HepG2 (cell line): ENCODE measurements around the gene TMEM134. TPM values are rescaled to one million over a fixed set of nuclear protein-coding genes. Genes with fewer than 3 reads are reported as not detected.
A peak's percentile ranks its signal among the peaks of the same experiment; 100 is the strongest.

Source experiments
- CBFB ChIP-seq: sonication (generic); formaldehyde crosslinking; IDR thresholded peaks from 2 replicates; pipeline ENCODE4 v1.4.0; 2020; ENCODE audit warnings: missing genetic modification reagents
- CBX1 ChIP-seq: IDR thresholded peaks from one replicate; pipeline ENCODE4 v1.6.1; 2016; ENCODE audit warnings: antibody characterized with exemption, low read depth
- CREM ChIP-seq, 2 experiments: sonication (generic) in 1 of 2; formaldehyde crosslinking in 1 of 2; IDR thresholded peaks; 2 replicates each; pipeline versions ENCODE4 v1.4.0 to v1.6.1; 2016 to 2020; ENCODE audit warnings: antibody characterized with exemption in 1 of 2, mild to moderate bottlenecking in 1 of 2, missing genetic modification reagents in 1 of 2
- EEA1 ChIP-seq: sonication (generic); formaldehyde crosslinking; IDR thresholded peaks from 2 replicates; pipeline ENCODE4 v1.5.1; 2020; ENCODE audit warnings: mild to moderate bottlenecking, missing genetic modification reagents, borderline replicate concordance
- FOXC1 ChIP-seq: sonication (generic); formaldehyde crosslinking; IDR thresholded peaks from 2 replicates; pipeline ENCODE4 v1.8.0; 2022; ENCODE audit warnings: mild to moderate bottlenecking, missing genetic modification reagents, borderline replicate concordance
- FOXO1 ChIP-seq: sonication (generic); formaldehyde crosslinking; IDR thresholded peaks from 2 replicates; pipeline ENCODE4 v1.4.0; 2020; ENCODE audit warnings: missing genetic modification reagents
- KAT2B ChIP-seq: fragments of 150-350 bp; IDR thresholded peaks from 2 replicates; pipeline ENCODE4 v1.6.1; 2014; ENCODE audit warnings: low read depth, low read length, borderline replicate concordance
- MED8 ChIP-seq: sonication (generic); formaldehyde crosslinking; IDR thresholded peaks from 2 replicates; pipeline ENCODE4 v1.8.1; 2023; ENCODE audit warnings: mild to moderate bottlenecking, missing genetic modification reagents; ENCODE audit not compliant: insufficient replicate concordance
- MTA1 ChIP-seq: sonication (generic); formaldehyde crosslinking; IDR thresholded peaks from 2 replicates; pipeline ENCODE4 v1.4.0; 2020; ENCODE audit warnings: missing genetic modification reagents, mild to moderate bottlenecking, borderline replicate concordance
- SMARCE1 ChIP-seq: fragments of 450-650 bp; IDR thresholded peaks from 2 replicates; pipeline ENCODE4 v1.6.1; 2017; ENCODE audit warnings: borderline replicate concordance
- TOE1 ChIP-seq: sonication (generic); formaldehyde crosslinking; IDR thresholded peaks from 2 replicates; pipeline ENCODE4 v1.4.0; 2020; ENCODE audit warnings: mild to moderate bottlenecking, missing genetic modification reagents
- ZNF232 ChIP-seq: sonication (generic); formaldehyde crosslinking; IDR thresholded peaks from 2 replicates; pipeline ENCODE4 v1.4.0; 2020; ENCODE audit warnings: missing genetic modification reagents, borderline replicate concordance
- ZNF747 ChIP-seq: sonication (generic); formaldehyde crosslinking; IDR thresholded peaks from 2 replicates; pipeline ENCODE4 v1.8.1; 2023; ENCODE audit warnings: missing genetic modification reagents, mild to moderate bottlenecking, borderline replicate concordance
- polyA plus RNA-seq, 8 experiments: library from polyadenylated mRNA; depleted of rRNA in 3 of 8; stranded (reverse) in 7 of 8; unstranded in 1 of 8; fragments of >200 nt; fragmentation: Illumina TruSeq in 4 of 8; extraction: Trizol in 4 of 8; gene quantifications; 2 replicates each; pipeline versions ENCODE4 v1.2.1 to v1.2.3, GENCODE V29; 2011 to 2016; ENCODE audit warnings: low read depth in 4 of 8, missing spikeins in 1 of 8, mixed read lengths in 1 of 8; ENCODE audit not compliant: insufficient read depth in 1 of 8
- total RNA-seq, 5 experiments: library from RNA; depleted of rRNA; stranded (reverse); fragments of >200 nt; fragmentation: Illumina TruSeq; extraction: Trizol; gene quantifications; 2 replicates each; pipeline ENCODE4 v1.2.3, GENCODE V29; 2016; ENCODE audit warnings: low read depth in 1 of 5
- TF ChIP-seq, protein P1 (sequence below): sonication (generic); formaldehyde crosslinking; IDR thresholded peaks from 2 replicates; pipeline ENCODE4 v1.5.1; 2020; ENCODE audit warnings: missing genetic modification reagents, mild to moderate bottlenecking, borderline replicate concordance
- TF ChIP-seq, protein P2 (sequence below): sonication (generic); formaldehyde crosslinking; IDR thresholded peaks from 2 replicates; pipeline ENCODE4 v1.4.0; 2020; ENCODE audit warnings: mild to moderate bottlenecking, missing genetic modification reagents, borderline replicate concordance
- TF ChIP-seq, protein P3 (sequence below): sonication (generic); formaldehyde crosslinking; IDR thresholded peaks from 2 replicates; pipeline ENCODE4 v1.4.0; 2020; ENCODE audit warnings: mild to moderate bottlenecking, missing genetic modification reagents, borderline replicate concordance
- TF ChIP-seq, protein P4 (sequence below): sonication (generic); formaldehyde crosslinking; IDR thresholded peaks from 2 replicates; pipeline ENCODE4 v1.4.0; 2020; ENCODE audit warnings: missing genetic modification reagents, mild to moderate bottlenecking, borderline replicate concordance
- TF ChIP-seq, protein P5 (sequence below): sonication (generic); formaldehyde crosslinking; IDR thresholded peaks from 2 replicates; pipeline ENCODE4 v1.4.0; 2020; ENCODE audit warnings: missing genetic modification reagents, borderline replicate concordance

TMEM134 gene
- total and polyA plus RNA-seq, 2 of the 13 experiments (the other 11 are each of a cell fraction or from before 2014, with no cell fraction given) = 6.9 to 26.9 TPM

DNA sequence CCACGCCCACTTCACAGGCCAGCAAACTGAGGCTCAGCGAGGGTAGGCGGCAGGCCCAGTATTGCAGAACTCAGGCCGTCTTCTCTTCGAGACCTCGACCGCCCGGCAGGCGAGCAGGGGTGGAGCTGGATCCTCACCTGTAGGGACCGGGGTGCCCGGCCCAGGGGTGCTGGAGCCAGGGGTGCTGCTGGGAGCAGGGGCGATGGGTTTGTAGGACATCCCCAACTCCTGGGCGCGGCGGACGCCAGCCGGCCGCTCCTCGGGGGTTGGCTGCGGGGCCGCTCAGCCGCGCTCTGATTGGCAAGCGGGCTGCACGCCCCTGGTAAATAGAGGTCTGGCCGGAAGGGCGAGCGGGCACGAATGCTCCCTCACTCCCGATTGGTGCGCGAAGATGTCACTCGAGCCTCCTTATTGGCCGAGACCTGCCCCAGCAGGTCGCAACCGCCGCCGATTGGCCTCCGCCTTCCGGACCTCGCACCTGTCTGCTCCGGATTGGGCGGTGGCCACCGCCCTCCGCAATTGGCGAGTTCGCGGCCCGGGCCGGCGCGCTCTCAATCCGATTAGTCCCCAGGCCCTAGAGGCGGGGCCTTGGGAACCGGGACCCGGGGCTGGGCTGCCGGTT is 38.9 kb upstream of the TMEM134 start, which contains the start of gene CDK2AP2 (continued):
- TF ChIP-seq FOXC1 (CRISPR knock-in tag) = no peak
- no peak for TF ChIP-seq ZNF232
- TF ChIP-seq FOXO1 (CRISPR knock-in tag) = no peak
- TF ChIP-seq TOE1 (CRISPR knock-in tag) = no peak
- TF ChIP-seq, protein P1, sequence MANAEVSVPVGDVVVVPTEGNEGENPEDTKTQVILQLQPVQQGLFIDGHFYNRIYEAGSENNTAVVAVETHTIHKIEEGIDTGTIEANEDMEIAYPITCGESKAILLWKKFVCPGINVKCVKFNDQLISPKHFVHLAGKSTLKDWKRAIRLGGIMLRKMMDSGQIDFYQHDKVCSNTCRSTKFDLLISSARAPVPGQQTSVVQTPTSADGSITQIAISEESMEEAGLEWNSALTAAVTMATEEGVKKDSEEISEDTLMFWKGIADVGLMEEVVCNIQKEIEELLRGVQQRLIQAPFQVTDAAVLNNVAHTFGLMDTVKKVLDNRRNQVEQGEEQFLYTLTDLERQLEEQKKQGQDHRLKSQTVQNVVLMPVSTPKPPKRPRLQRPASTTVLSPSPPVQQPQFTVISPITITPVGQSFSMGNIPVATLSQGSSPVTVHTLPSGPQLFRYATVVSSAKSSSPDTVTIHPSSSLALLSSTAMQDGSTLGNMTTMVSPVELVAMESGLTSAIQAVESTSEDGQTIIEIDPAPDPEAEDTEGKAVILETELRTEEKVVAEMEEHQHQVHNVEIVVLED (CRISPR knock-in tag) = no peak
- TF ChIP-seq ZNF747 (CRISPR knock-in tag) = no peak
- TF ChIP-seq, protein P2, sequence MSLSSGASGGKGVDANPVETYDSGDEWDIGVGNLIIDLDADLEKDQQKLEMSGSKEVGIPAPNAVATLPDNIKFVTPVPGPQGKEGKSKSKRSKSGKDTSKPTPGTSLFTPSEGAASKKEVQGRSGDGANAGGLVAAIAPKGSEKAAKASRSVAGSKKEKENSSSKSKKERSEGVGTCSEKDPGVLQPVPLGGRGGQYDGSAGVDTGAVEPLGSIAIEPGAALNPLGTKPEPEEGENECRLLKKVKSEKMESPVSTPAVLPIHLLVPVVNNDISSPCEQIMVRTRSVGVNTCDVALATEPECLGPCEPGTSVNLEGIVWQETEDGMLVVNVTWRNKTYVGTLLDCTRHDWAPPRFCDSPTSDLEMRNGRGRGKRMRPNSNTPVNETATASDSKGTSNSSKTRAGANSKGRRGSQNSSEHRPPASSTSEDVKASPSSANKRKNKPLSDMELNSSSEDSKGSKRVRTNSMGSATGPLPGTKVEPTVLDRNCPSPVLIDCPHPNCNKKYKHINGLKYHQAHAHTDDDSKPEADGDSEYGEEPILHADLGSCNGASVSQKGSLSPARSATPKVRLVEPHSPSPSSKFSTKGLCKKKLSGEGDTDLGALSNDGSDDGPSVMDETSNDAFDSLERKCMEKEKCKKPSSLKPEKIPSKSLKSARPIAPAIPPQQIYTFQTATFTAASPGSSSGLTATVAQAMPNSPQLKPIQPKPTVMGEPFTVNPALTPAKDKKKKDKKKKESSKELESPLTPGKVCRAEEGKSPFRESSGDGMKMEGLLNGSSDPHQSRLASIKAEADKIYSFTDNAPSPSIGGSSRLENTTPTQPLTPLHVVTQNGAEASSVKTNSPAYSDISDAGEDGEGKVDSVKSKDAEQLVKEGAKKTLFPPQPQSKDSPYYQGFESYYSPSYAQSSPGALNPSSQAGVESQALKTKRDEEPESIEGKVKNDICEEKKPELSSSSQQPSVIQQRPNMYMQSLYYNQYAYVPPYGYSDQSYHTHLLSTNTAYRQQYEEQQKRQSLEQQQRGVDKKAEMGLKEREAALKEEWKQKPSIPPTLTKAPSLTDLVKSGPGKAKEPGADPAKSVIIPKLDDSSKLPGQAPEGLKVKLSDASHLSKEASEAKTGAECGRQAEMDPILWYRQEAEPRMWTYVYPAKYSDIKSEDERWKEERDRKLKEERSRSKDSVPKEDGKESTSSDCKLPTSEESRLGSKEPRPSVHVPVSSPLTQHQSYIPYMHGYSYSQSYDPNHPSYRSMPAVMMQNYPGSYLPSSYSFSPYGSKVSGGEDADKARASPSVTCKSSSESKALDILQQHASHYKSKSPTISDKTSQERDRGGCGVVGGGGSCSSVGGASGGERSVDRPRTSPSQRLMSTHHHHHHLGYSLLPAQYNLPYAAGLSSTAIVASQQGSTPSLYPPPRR (CRISPR knock-in tag) = no peak
- no peak for TF ChIP-seq CREM (IDR thresholded peaks at IDR 0.05)
- no peak for TF ChIP-seq CREM (CRISPR knock-in tag; IDR thresholded peaks at IDR 0.05)
- peak; percentile 72 for TF ChIP-seq CBX1
- no peak for TF ChIP-seq CBFB (CRISPR knock-in tag)
- no peak for TF ChIP-seq MTA1
- TF ChIP-seq EEA1 (CRISPR knock-in tag) = no peak
- TF ChIP-seq, protein P3, sequence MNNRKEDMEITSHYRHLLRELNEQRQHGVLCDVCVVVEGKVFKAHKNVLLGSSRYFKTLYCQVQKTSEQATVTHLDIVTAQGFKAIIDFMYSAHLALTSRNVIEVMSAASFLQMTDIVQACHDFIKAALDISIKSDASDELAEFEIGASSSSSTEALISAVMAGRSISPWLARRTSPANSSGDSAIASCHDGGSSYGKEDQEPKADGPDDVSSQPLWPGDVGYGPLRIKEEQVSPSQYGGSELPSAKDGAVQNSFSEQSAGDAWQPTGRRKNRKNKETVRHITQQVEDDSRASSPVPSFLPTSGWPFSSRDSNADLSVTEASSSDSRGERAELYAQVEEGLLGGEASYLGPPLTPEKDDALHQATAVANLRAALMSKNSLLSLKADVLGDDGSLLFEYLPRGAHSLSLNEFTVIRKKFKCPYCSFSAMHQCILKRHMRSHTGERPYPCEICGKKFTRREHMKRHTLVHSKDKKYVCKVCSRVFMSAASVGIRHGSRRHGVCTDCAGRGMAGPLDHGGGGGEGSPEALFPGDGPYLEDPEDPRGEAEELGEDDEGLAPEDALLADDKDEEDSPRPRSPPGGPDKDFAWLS (CRISPR knock-in tag) = no peak
- no peak for TF ChIP-seq SMARCE1
- TF ChIP-seq, protein P4, sequence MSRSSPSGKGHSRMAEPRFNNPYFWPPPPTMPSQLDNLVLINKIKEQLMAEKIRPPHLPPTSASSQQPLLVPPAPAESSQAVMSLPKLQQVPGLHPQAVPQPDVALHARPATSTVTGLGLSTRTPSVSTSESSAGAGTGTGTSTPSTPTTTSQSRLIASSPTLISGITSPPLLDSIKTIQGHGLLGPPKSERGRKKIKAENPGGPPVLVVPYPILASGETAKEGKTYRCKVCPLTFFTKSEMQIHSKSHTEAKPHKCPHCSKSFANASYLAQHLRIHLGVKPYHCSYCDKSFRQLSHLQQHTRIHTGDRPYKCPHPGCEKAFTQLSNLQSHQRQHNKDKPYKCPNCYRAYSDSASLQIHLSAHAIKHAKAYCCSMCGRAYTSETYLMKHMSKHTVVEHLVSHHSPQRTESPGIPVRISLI (CRISPR knock-in tag) = 0 out of 2 replicates have a peak, but pooled peaks have one; percentile 26
- peak; percentile 67 for TF ChIP-seq MED8 (CRISPR knock-in tag)
- TF ChIP-seq, protein P5, sequence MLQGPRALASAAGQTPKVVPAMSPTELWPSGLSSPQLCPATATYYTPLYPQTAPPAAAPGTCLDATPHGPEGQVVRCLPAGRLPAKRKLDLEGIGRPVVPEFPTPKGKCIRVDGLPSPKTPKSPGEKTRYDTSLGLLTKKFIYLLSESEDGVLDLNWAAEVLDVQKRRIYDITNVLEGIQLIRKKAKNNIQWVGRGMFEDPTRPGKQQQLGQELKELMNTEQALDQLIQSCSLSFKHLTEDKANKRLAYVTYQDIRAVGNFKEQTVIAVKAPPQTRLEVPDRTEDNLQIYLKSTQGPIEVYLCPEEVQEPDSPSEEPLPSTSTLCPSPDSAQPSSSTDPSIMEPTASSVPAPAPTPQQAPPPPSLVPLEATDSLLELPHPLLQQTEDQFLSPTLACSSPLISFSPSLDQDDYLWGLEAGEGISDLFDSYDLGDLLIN (CRISPR knock-in tag) = no peak
- no peak for TF ChIP-seq KAT2B
